Activated T-cell treated with anti-CD3 and anti-CD28 coated beads, Interleukin-2, amount 50 U/mL, for 72 hours (primary cell): Measurements from ENCODE around the gene PHOX2A. TPM values are rescaled to one million over a fixed set of nuclear protein-coding genes. Genes with fewer than 3 reads are reported as not detected.

ENCODE experiments used
- ATAC-seq, 2 donors: fragments of 150-1000 bp; cut with Tn5 transposase; replicated peaks in 1 of 2; 2 replicates each; pipeline ENCODE4 v1.10.0; 2021; ENCODE audit warnings: moderate library complexity in 2 of 2, mild to moderate bottlenecking in 1 of 2
- DNase-seq, 2 donors: peaks; one replicate each; pipeline ENCODE4 v3.0.0; 2021 to 2022; ENCODE audit warnings: mixed read lengths in 1 of 2
- H3K27ac Mint-ChIP-seq: one replicate; pipeline ENCODE4 v1.8.0; 2022; ENCODE audit warnings: mild to moderate bottlenecking, moderate library complexity, mixed read lengths
- H3K27me3 Mint-ChIP-seq: one replicate; pipeline ENCODE4 v1.8.0; 2022; ENCODE audit warnings: low read depth, mixed read lengths
- H3K36me3 Mint-ChIP-seq, 2 donors: one replicate each; pipeline ENCODE4 v1.8.0; 2022; ENCODE audit warnings: mixed read lengths in 2 of 2, mild to moderate bottlenecking in 1 of 2; ENCODE audit not compliant: insufficient read depth in 2 of 2
- H3K4me1 Mint-ChIP-seq: one replicate; pipeline ENCODE4 v1.8.0; 2022; ENCODE audit warnings: low read depth, mixed read lengths
- H3K4me3 Mint-ChIP-seq, 2 donors: one replicate each; pipeline ENCODE4 v1.8.0; 2022; ENCODE audit warnings: mild to moderate bottlenecking in 2 of 2, mixed read lengths in 2 of 2, moderate library complexity in 2 of 2
- H3K9me3 Mint-ChIP-seq, 2 donors: one replicate each; pipeline ENCODE4 v1.8.0; 2022; ENCODE audit warnings: mixed read lengths in 2 of 2
- total RNA-seq, 2 donors: library from RNA; stranded (reverse); gene quantifications; one replicate each; pipeline ENCODE4 v1.2.3, GENCODE V29; 2022

Gene PHOX2A
- total RNA-seq, 2 donors from 2014 or later = not detected

DNA sequence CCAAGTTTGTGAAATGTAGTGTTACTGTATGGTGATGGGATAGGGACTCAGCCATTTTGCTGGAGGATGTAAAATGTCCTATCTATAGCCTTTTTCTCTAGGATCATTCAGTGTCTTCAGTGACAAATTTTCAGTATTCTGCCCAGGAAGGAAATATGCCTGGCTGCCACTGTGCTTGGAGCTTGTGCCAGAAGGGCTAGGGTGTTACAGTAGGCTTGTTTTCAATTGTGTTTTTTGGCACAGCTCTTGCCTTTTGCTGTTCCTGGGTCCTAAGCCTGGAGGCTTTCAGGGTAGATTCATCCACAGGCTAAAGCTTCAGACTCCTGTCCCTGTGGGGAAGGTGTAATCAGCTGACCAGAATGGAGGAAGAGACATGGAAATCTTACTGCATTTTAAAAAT lies 22.0 kb upstream of the PHOX2A start:
- no peak for DNase-seq
- ATAC-seq = no peak
- no peak overlapping the region for H3K27ac Mint-ChIP-seq
- H3K36me3 Mint-ChIP-seq = peaks cover 0 to 2% of the 10 kb centered on the region in 2 donors
- peaks cover 2 to 7% of the 10 kb centered on the region in 2 donors for H3K9me3 Mint-ChIP-seq
- H3K4me3 Mint-ChIP-seq = no peak overlapping the region
- H3K27me3 Mint-ChIP-seq = peaks cover 27% of the 10 kb centered on the region
- H3K4me1 Mint-ChIP-seq = peaks cover 23% of the 10 kb centered on the region

DNA sequence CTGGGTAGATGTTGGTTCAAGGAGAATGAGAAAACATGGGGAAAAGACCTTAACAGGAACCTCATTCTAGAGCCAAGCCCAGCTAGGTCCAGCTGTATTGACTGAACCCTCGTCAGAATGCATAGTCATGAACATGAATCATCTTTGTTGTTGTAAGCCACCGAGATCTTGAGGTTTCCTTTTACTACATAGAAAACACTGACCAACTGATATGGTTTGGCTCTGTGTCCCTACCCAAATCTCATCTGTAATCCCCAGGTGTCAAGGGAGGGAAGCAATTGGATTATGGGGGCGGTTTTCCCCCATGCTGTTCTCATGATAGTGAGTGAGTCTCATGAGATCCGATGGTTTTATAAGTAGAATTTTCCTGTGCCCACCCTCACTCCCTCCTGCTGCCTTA lies 19.4 kb upstream of the PHOX2A start:
- peaks cover 18% of the 10 kb centered on the region for H3K27me3 Mint-ChIP-seq
- H3K9me3 Mint-ChIP-seq = peaks cover 2 to 7% of the 10 kb centered on the region in 2 donors
- ATAC-seq (peak in 1 of 2 donors; percentile 38), DNase-seq (no peak)
- no peak overlapping the region for H3K27ac Mint-ChIP-seq
- H3K4me3 Mint-ChIP-seq = no peak overlapping the region
- H3K4me1 Mint-ChIP-seq = peaks cover 11% of the 10 kb centered on the region
- H3K36me3 Mint-ChIP-seq = peaks cover 0 to 2% of the 10 kb centered on the region in 2 donors

DNA sequence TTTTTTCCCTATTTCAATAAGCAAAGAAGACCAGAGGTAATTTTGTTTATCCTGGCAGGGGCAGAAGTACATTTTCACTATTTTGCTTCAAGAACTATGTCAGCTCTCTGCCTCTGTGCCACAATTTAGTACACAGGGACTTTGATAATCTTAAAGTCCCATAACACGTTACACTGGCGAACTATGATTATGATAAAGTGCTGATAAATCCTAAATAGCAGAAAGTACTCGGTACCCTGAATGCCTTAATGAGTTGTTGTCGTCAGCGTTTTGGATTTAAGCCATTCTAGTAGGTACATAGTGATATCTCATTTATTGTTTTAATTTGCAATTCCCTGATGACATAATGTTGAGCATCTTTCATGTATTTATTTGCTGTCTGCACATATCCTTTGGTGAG lies 16.6 kb upstream of the PHOX2A start:
- no peak overlapping the region for H3K27ac Mint-ChIP-seq
- DNase-seq (no peak), ATAC-seq (no peak)
- peaks cover 14% of the 10 kb centered on the region for H3K27me3 Mint-ChIP-seq
- H3K9me3 Mint-ChIP-seq = peaks cover 0 to 7% of the 10 kb centered on the region in 2 donors
- H3K36me3 Mint-ChIP-seq = peaks cover 0 to 2% of the 10 kb centered on the region in 2 donors
- H3K4me3 Mint-ChIP-seq = no peak overlapping the region
- peaks cover 11% of the 10 kb centered on the region for H3K4me1 Mint-ChIP-seq

DNA sequence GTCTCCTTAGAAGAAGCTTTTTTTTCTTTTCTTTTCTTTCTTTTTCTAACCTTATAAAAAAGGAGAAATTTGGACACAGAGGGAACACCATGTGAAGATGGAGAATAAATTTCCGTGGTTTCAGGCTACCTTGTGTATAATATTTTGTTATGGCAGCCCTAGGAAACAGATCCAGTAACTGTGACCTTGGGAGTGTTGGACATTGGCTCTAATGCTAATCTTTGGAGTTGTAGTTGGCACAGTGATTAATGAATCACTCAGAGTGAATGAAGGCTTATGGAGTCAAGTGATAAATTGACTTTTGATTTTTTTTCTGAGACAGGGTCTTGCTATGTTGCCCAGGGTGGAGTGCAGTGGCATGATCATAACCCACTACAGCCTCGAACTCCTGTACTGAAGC lies 15.5 kb upstream of the PHOX2A start:
- DNase-seq (no peak), ATAC-seq (no peak)
- H3K9me3 Mint-ChIP-seq = peaks cover 0 to 6% of the 10 kb centered on the region in 2 donors
- H3K4me1 Mint-ChIP-seq = peaks cover 10% of the 10 kb centered on the region
- H3K4me3 Mint-ChIP-seq = no peak overlapping the region
- peaks cover 0 to 2% of the 10 kb centered on the region in 2 donors for H3K36me3 Mint-ChIP-seq
- peaks cover 18% of the 10 kb centered on the region for H3K27me3 Mint-ChIP-seq
- H3K27ac Mint-ChIP-seq = no peak overlapping the region

DNA sequence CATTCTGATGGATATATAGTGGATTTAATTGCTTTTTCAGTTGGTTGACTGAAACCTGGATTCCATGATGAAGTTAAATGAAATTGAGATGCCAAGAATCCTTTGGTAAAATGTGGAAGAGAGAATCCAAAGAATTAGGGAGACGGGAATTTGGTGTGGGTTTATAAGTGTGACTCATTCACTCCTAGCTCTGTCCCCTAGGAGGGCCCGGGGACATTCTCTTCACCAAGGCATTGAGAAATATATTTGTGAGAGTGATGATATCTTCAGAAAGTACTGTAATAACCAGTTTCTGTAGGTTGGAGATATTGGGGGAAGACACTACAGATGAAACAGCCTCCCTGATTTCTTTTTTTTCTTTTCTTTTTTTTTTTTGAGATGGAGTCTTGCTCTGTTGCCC lies 13.6 kb upstream of the PHOX2A start:
- Mint-ChIP-seq H3K9me3 (no peaks in the 10 kb centered on the region), H3K27me3 (peaks cover 19% of the 10 kb centered on the region), H3K27ac (no peak overlapping the region), H3K36me3 (no peaks in the 10 kb centered on the region), H3K4me3 (no peak overlapping the region), H3K4me1 (peaks cover 1% of the 10 kb centered on the region)
- ATAC-seq (no peak), DNase-seq (no peak)

DNA sequence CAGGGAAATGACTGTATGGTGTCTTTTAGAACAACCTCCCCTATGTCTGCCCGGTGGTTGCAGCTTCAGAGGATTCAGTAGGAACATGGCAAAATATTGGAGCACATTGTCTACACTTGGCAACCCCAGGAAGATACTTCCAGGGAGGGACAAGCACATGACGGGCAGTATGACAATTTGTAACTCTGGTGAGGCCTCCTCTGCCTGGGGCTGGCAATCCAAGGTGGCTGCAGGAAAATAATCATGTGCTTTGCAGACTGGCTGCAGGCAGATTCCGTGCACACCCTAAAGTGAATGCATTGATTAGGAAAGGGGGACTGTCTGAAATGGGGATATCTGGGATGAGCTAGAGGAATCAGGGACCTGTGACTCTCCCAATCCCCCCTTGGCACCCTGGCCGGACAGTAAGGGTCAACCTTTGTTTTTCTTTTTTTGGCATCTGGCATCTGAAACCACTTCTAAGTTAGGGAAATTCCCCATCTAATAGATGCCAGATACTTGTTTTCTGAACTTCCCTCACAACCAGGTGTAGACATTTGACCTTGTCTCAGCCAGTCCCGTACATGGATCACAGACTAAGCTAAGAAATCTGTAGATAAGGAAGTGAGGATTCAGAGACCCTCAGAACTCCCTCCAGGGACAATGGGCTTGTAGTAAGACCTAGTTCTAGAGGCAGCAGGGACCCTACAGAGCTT lies 10.5 kb upstream of the PHOX2A start:
- DNase-seq (no peak), ATAC-seq (no peak)
- H3K4me3 Mint-ChIP-seq = no peak overlapping the region
- no peaks in the 10 kb centered on the region for H3K4me1 Mint-ChIP-seq
- no peak overlapping the region for H3K27ac Mint-ChIP-seq
- no peaks in the 10 kb centered on the region for H3K36me3 Mint-ChIP-seq
- peaks cover 25% of the 10 kb centered on the region for H3K27me3 Mint-ChIP-seq
- H3K9me3 Mint-ChIP-seq = no peaks in the 10 kb centered on the region

DNA sequence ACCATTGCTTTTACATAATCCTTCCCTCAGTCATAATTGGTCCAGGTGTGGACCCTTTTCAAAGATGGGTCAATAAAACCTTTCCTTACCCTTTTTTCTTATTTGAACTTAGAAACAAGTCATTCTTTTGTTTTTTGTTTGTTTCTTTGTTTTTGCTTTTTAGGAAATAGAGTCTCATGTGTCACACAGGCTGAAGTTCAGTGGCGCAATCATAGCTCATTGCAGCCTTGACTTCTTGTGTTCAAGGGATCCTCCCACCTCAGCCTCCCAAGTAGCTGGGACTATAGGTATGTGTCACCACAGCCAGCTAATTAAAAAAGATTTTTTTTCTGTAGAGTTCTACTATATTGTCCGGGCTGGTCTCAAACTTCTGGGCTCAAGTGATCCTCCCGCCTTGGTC lies 9.4 kb upstream of the PHOX2A start:
- H3K4me3 Mint-ChIP-seq = no peak overlapping the region
- H3K9me3 Mint-ChIP-seq = no peaks in the 10 kb centered on the region
- DNase-seq = no peak
- no peaks in the 10 kb centered on the region for H3K36me3 Mint-ChIP-seq
- ATAC-seq = no peak
- H3K27me3 Mint-ChIP-seq = peaks cover 26% of the 10 kb centered on the region
- H3K4me1 Mint-ChIP-seq = no peaks in the 10 kb centered on the region
- H3K27ac Mint-ChIP-seq = no peak overlapping the region

DNA sequence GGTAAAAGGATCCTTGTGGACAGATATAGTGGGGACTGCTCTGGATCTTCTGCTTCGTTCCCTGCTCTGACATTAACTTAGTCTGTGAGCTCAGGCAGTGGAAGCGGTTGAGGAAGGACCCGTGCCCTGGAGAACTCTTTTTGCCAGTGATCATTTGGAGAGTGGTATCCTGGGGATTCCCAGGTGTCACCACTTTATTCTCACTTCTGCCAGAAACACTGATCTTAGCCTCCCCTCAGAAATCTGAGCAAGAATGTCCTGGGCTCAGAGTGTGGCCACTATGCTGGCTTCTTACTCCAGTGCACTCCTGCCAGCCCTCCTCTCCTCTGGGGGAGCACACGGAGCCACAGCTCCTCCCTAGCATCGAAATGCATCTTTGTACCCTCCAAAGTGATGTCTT lies 7.6 kb upstream of the PHOX2A start:
- DNase-seq = no peak
- Mint-ChIP-seq H3K4me3 (no peak overlapping the region), H3K27ac (no peak overlapping the region), H3K9me3 (no peaks in the 10 kb centered on the region), H3K27me3 (peaks cover 26% of the 10 kb centered on the region), H3K4me1 (no peaks in the 10 kb centered on the region), H3K36me3 (no peaks in the 10 kb centered on the region)
- ATAC-seq = no peak

DNA sequence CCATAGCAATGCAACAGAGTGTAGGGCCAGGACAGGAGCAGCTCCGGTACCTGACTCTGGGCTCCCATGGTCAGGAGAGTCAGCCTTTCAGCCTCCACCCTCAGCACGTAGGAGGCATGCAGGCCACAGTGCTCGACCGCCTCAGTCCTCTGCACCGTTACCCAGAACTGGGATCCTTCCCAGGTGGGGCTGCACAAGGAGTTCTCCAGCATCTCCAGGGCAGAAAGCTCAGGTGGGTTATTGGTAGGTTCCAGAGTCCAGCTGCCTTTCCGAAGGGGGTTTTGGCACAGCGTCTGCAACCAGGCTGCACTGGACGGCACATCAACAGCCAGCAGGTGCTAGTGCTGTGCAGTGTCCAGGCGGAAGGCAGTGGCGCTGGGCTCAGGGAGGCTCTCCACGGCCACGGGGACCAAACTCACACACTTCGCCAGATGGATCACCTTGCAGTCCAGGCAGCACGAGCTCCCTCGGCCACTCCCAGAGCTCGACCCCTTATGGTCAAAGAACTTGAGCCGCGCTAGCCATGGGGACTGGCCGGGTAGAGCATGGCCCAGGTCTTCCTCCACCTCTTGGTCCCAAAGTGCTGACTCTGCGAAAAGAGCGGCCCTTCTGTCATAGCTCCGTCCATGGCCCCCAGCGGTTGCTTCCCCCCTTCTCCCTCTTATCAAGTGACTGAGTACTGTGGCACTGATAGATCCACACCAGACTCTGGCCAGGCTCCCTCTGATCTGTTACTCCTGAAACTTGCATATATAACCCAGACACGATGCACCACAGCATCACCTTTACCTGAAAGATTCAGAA lies 6.9 kb upstream of the PHOX2A start:
- Mint-ChIP-seq H3K9me3 (no peaks in the 10 kb centered on the region), H3K27ac (no peak overlapping the region), H3K4me1 (no peaks in the 10 kb centered on the region), H3K27me3 (peaks cover 26% of the 10 kb centered on the region), H3K36me3 (no peaks in the 10 kb centered on the region), H3K4me3 (no peak overlapping the region)
- no peak for DNase-seq
- ATAC-seq = no peak

DNA sequence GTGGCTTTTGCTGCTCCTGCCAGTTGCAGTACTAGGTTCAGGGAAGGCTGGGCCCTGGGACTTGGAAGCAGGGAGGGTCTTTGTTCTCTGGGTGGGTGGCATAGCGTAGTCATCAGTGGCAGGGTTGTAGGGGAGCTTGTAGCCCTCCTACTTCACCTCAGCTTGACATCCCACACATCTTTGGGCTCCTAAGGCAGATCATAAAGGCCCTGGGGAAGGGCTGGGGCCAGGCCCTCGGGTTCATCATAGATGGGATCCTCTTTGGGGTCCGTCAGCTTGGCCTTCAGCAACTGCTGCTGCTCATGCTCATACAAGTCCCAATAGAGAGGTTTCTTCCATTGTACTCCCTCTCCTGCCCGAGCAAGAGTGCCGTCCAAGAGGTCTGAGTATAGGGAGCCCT lies 6.0 kb upstream of the PHOX2A start:
- H3K9me3 Mint-ChIP-seq = no peaks in the 10 kb centered on the region
- no peak overlapping the region for H3K27ac Mint-ChIP-seq
- ATAC-seq = no peak
- no peaks in the 10 kb centered on the region for H3K36me3 Mint-ChIP-seq
- DNase-seq = no peak
- H3K4me3 Mint-ChIP-seq = no peak overlapping the region
- no peaks in the 10 kb centered on the region for H3K4me1 Mint-ChIP-seq
- peaks cover 19% of the 10 kb centered on the region for H3K27me3 Mint-ChIP-seq

DNA sequence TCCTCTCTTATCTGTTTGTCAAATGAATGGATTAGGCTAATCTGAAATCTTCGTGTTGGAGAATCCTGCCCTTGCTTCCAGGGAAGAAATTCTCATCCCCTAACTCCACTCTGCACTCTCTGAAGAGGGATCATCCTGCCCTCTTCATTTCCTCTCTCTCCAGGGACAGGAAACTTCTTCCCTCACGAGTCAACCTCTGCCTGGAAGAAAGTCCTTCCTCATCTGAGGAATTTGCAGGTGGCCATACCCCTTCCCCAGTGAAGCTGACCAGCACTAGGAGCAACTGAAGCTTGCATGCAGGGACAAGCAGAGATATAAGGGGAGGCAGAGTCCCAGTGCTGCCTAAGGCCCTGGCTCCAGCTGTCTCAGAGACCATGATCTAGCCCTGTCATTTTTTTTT lies 3.6 kb upstream of the PHOX2A start:
- Mint-ChIP-seq H3K27ac (no peak overlapping the region), H3K4me1 (no peaks in the 10 kb centered on the region), H3K4me3 (no peak overlapping the region), H3K27me3 (peaks cover 17% of the 10 kb centered on the region), H3K36me3 (peaks cover 0 to 2% of the 10 kb centered on the region in 2 donors), H3K9me3 (no peaks in the 10 kb centered on the region)
- no peak for ATAC-seq
- DNase-seq = no peak

DNA sequence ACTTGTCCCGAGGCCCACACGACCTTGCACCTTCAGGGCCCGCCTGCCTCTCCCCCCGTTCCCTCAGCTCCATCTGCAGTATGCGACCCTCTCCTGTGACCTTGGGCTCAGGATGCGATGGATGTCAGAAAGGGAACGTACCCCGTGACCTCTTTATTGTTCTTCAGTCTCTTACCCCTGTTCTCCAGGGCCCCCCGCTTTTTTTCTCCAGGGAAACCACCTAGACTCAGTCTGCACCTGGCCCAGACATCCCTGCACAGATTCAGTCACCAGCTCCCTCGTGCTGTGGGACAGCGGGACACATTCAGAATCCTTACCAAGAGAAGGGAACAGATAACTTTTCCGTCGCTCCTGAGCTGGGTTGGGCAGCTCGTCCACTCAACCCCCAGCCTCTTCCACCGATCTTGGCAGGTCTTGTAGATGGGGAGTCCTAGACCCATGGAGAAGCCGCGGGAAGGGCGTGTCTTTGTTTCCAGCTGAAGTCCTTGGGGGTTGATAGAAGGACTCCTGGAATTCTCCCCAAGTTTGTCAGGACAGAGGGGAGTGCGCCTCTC lies 1.4 kb upstream of the PHOX2A start:
- ATAC-seq (no peak), DNase-seq (no peak)
- Mint-ChIP-seq H3K9me3 (no peaks in the 10 kb centered on the region), H3K36me3 (peaks cover 0 to 5% of the 10 kb centered on the region in 2 donors), H3K27ac (no peak overlapping the region), H3K4me3 (no peak overlapping the region), H3K4me1 (peaks cover 14% of the 10 kb centered on the region), H3K27me3 (peaks cover 39% of the 10 kb centered on the region)
